Heart left ventricle (tissue), 16 donors: ENCODE results near the gene TMC2. TPM values are rescaled to one million over a fixed set of nuclear protein-coding genes. Genes with fewer than 3 reads are reported as not detected.

Experiments used
- ATAC-seq, 4 donors: fragments of 200-7000 bp; cut with Tn5 transposase; one replicate each; pipeline ENCODE4 v1.9.1; 2020 to 2022; ENCODE audit warnings: moderate library complexity in 4 of 4, mild to moderate bottlenecking in 3 of 4, moderate number of reproducible peaks in 1 of 4
- DNase-seq, 5 donors: peaks; one replicate each; pipeline ENCODE4 v3.0.0-alpha.2; 2020
- H3K27ac ChIP-seq, 12 donors: fragments of 200-600 bp; sonication (generic) in 4 of 12; one replicate each; pipeline versions ENCODE4 v1.5.0 to v1.8.0; 2016 to 2022; ENCODE audit warnings: mild to moderate bottlenecking in 2 of 12
- H3K27me3 ChIP-seq, 9 donors: fragments of 200-600 bp; sonication (generic) in 2 of 9; one replicate each; pipeline versions ENCODE4 v1.5.1 to v1.8.0; 2016 to 2022; ENCODE audit warnings: mild to moderate bottlenecking in 3 of 9
- H3K36me3 ChIP-seq, 9 donors: fragments of 200-600 bp; sonication (generic) in 2 of 9; one replicate each; pipeline versions ENCODE4 v1.5.0 to v1.8.0; 2018 to 2022; ENCODE audit warnings: mild to moderate bottlenecking in 2 of 9
- H3K4me1 ChIP-seq, 12 donors: fragments of 200-600 bp; sonication (generic) in 4 of 12; one replicate each; pipeline versions ENCODE4 v1.5.0 to v1.8.0; 2016 to 2022; ENCODE audit warnings: mild to moderate bottlenecking in 3 of 12
- H3K4me3 ChIP-seq, 12 donors: fragments of 200-600 bp; sonication (generic) in 4 of 12; one replicate each; pipeline versions ENCODE4 v1.5.0 to v1.8.0; 2017 to 2022; ENCODE audit warnings: mild to moderate bottlenecking in 9 of 12, moderate library complexity in 4 of 12
- H3K9me3 ChIP-seq, 12 donors: fragments of 200-600 bp; sonication (generic) in 4 of 12; one replicate each; pipeline versions ENCODE4 v1.5.0 to v1.8.0; 2016 to 2022; ENCODE audit warnings: mild to moderate bottlenecking in 1 of 12
- CTCF ChIP-seq, 12 donors: fragments of 200-600 bp; sonication (generic) in 4 of 12; IDR thresholded peaks; one replicate each; pipeline versions ENCODE4 v1.5.0 to v1.8.0; 2018 to 2022; ENCODE audit warnings: antibody characterized with exemption in 12 of 12, mild to moderate bottlenecking in 5 of 12
- POLR2A ChIP-seq, 2 donors: fragments of 450-650 bp; IDR thresholded peaks; one replicate each; pipeline ENCODE4 v1.6.1; 2017; ENCODE audit warnings: antibody characterized with exemption in 2 of 2, mild to moderate bottlenecking in 2 of 2, moderate library complexity in 2 of 2
- WGBS, 4 donors: extraction: QIAGEN DNeasy Blood & Tissue Kit in 2 of 4; methylation state at CpG; one replicate each; pipeline versions ENCODE4 v1.1.5 to v1.1.7; 2013 to 2018; 5-methylcytosine and 5-hydroxymethylcytosine counted together
- intact Hi-C, 10 donors: fragments of 100-400 bp; cut with DNase I; formaldehyde crosslinking; loops; one replicate each; pipeline versions ENCODE4 v1.11.1 to v1.14.2; 2022
- polyA plus RNA-seq, 2 donors: library from polyadenylated mRNA; stranded (reverse); fragments of 200-250 nt; gene quantifications; one replicate each; pipeline ENCODE4 v1.2.3, GENCODE V29; 2013
- total RNA-seq, 9 donors: library from RNA; depleted of rRNA in 2 of 9; stranded (reverse); fragments of >200 nt in 2 of 9; fragmentation: NEBNext Ultra II Directional in 3 of 9; extraction: Animal tissue kit (Norgen Biotek cat#: 25700) in 3 of 9; gene quantifications; one replicate each; pipeline versions ENCODE4 v1.1.0 to v1.2.4, GENCODE V29; 2016 to 2023
- donor health status: ischemic (EF 13 %, LVEDD 7.1; RV severe dilation, severe dysfunction).
- donor health status: healthy with polysubstance abuse.
- donor health status: DM: no; HTN: yes; CAD: no.
- donor health status: DM: no; HTN: no; CAD: no.
- donor health status: ischemic (EF 25% LVEDD 6.9; RV normal size, moderate dysfunction).
- donor health status: ischemic (EF 25% LVEDD 5.7; RV mildly dilated, moderate dysfunction).
- donor health status: healthy.
- donor health status: DM: yes; HTN: yes; CAD: no.
- donor health status: ischemic (EF 35%, LVEDD 5.7; RV mildly dilated, moderate dysfunction).
- donor health status: nonischemic (EF 11% LVEDD 7.7; RV severe dilation, severe dysfunction).
- donor health status: DM: yes; HTN: yes; CAD: no.
- donor health status: PGD.
- donor health status: ischemic (EF 29% LVEDD 5.4; RV normal size, mild dysfunction).
- donor health status: nonischemic (EF 23%, LVEDD 6.1; RV moderate dilation, normal function).

TMC2 gene
- total and polyA plus RNA-seq, 11 donors, result not detected

DNA sequence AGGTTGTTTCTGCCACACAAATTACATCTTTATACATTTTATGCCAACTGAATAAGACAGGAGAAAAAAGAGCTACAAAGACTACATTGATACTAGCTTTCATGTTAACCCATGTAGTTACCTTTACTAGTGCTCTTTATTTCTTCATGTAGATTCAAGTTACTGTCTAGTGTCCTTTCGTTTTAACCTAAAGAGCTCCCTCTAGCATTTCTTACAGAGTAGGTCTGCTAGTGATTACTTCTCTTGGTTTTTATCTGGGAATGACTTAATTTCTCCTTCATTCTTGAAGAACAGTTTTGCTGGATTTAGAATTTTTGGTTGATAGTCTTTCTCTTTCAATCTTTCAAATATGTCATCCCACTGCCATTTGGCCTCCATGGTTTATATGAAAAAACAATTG, 94.9 kb downstream of the TMC2 start:
- Histone ChIP-seq H3K4me3 (no peak overlapping the region), H3K36me3 (no peaks in the 10 kb centered on the region), H3K4me1 (no peaks in the 10 kb centered on the region), H3K27ac (no peak overlapping the region), H3K27me3 (peaks cover 0 to 26% (median 0%) of the 10 kb centered on the region in 9 donors), H3K9me3 (peaks cover 0 to 27% (median 6%) of the 10 kb centered on the region in 12 donors)
- no peak for TF ChIP-seq POLR2A (IDR thresholded peaks at IDR 0.05)
- no peak for TF ChIP-seq CTCF (IDR thresholded peaks at IDR 0.05)
- intact Hi-C loops, result no loop called here
- DNase-seq, result no peak
- no peak for ATAC-seq
- 18 to 28% (median 26%) methylated on average over 1 of the region's 1 CpG for WGBS, 4 donors

DNA sequence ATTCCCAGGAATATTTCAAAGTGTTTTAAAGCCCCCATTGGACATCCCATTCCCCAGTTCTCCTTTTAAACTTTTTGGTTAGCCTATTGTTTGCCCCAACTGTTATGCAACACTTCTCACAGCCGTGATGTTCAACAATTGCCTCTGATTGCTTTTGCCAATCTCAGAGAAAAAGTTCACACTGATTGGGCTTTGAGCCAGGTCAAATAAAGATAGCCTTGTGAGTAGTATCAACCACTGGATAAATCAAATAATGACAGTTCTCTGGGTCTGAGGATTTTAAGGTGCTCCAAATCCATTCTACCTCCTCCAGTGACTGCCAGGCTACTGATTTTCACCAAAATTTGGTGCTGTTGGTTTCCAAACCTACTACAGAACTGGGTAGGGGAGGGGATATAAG, 97.0 kb downstream of the TMC2 start:
- 3 to 30% (median 16%) methylated on average over 1 of the region's 1 CpG for WGBS, 4 donors
- peaks cover 0 to 26% (median 0%) of the 10 kb centered on the region in 9 donors for H3K27me3 ChIP-seq
- no peak for TF ChIP-seq POLR2A (IDR thresholded peaks at IDR 0.05)
- no peak for TF ChIP-seq CTCF (IDR thresholded peaks at IDR 0.05)
- H3K36me3 ChIP-seq, result no peaks in the 10 kb centered on the region
- H3K4me1 ChIP-seq, result no peaks in the 10 kb centered on the region
- no peak overlapping the region for H3K4me3 ChIP-seq
- no peak overlapping the region for H3K27ac ChIP-seq
- H3K9me3 ChIP-seq, result peaks cover 0 to 22% (median 5%) of the 10 kb centered on the region in 12 donors
- DNase-seq (no peak), ATAC-seq (no peak)
- intact Hi-C loops, result no loop called here

- intact Hi-C loops, result no loop called here
- Histone ChIP-seq H3K27me3 (peaks cover 0 to 21% (median 0%) of the 10 kb centered on the region in 9 donors), H3K9me3 (no peaks in the 10 kb centered on the region), H3K4me1 (no peaks in the 10 kb centered on the region), H3K27ac (no peak overlapping the region), H3K36me3 (no peaks in the 10 kb centered on the region), H3K4me3 (no peak overlapping the region)
- WGBS, 4 donors, result 76 to 79% (median 78%) methylated on average over 6 of the region's 6 CpGs
- TF ChIP-seq POLR2A (IDR thresholded peaks at IDR 0.05) (no peak), CTCF (IDR thresholded peaks at IDR 0.05) (no peak)
- DNase-seq (no peak), ATAC-seq (no peak)
Observed at GRCh38 chr20:2637246-2637645, 100.9 kb downstream of the TMC2 start.

DNA sequence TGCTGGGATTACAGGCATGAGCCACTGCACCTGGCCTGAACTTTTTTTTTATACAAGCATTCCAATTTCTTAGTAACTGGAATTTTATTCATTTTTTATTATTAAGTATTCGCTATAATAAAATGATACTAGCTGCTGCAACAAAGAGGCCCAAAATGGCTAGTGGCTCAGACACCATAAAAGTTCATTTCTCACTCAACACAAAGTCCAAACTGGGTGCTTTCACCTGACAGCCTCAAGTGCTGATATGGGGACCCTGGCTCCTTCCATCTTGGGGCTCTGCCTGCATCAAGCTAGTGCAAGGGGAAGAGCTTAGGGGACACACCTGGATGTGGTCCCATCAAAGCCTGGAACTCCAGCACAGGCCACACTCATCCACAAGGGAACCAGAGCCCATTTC, 103.9 kb downstream of the TMC2 start:
- H3K36me3 ChIP-seq, result no peaks in the 10 kb centered on the region
- H3K4me3 ChIP-seq, result no peak overlapping the region
- no peak for TF ChIP-seq POLR2A (IDR thresholded peaks at IDR 0.05)
- TF ChIP-seq CTCF (IDR thresholded peaks at IDR 0.05), result no peak
- WGBS, 4 donors, result 0 to 64% (median 47%) methylated on average over 1 of the region's 1 CpG
- peaks cover 0 to 6% (median 0%) of the 10 kb centered on the region in 9 donors for H3K27me3 ChIP-seq
- H3K27ac ChIP-seq, result no peak overlapping the region
- intact Hi-C loops, result loop anchor here in 4 of 10 donors (5.0 to 10.0 kb wide), 2 partner anchors 113 to 115 kb away; no protein-coding TSS in a partner anchor
- H3K4me1 ChIP-seq, result no peaks in the 10 kb centered on the region
- no peaks in the 10 kb centered on the region for H3K9me3 ChIP-seq
- DNase-seq (no peak), ATAC-seq (no peak)
